Occipital lobe (tissue), 2 donors: ENCODE data around the gene BLOC1S4. TPM values are rescaled to one million over a fixed set of nuclear protein-coding genes. Genes with fewer than 3 reads are reported as not detected.
"Not testable (repeated sequence)": the region's sequence is repeated elsewhere in the genome, so short reads cannot be mapped to it uniquely, and the experiment has no call there.

Experiments used
- DNase-seq: peaks from one replicate; lab custom pipeline; 2025; lab: John Stamatoyannopoulos, UW
- total RNA-seq: library from RNA; depleted of rRNA; stranded (reverse); fragments of >200 nt; gene quantifications from one replicate; pipeline ENCODE4 v1.2.3, GENCODE V29; 2014

The BLOC1S4 gene
- total RNA-seq, result 9.4 TPM

GRCh38 chr4:6716018-6716911 is at the start of gene BLOC1S4:
TSS of gene BLOC1S4 (plus strand) at chr4:6716174. CDS start at chr4:6716210, 36 bp downstream.
- peak; percentile 73 for DNase-seq

GRCh38 chr4:6668391-6668790 is 47.6 kb upstream of the BLOC1S4 start:
- no peak for DNase-seq

- DNase-seq, result no peak
Measured at GRCh38 chr4:6671648-6672047, 44.3 kb upstream of the BLOC1S4 start.

- DNase-seq, result no peak
Measured at GRCh38 chr4:6672131-6672530, 43.8 kb upstream of the BLOC1S4 start.

- DNase-seq, result not testable (repeated sequence)
Measured at GRCh38 chr4:6672541-6673190, 43.3 kb upstream of the BLOC1S4 start.

GRCh38 chr4:6673191-6673659 is 42.7 kb upstream of the BLOC1S4 start:
- not testable (repeated sequence) for DNase-seq

GRCh38 chr4:6673660-6674499 is 42.1 kb upstream of the BLOC1S4 start:
- peak; percentile 87 for DNase-seq

GRCh38 chr4:6674500-6675149 is 41.3 kb upstream of the BLOC1S4 start:
- no peak for DNase-seq

GRCh38 chr4:6676722-6677558 is 39.0 kb upstream of the BLOC1S4 start:
- no peak for DNase-seq

GRCh38 chr4:6680372-6681034 is 35.5 kb upstream of the BLOC1S4 start:
- DNase-seq, result no peak

GRCh38 chr4:6681191-6681590 is 34.8 kb upstream of the BLOC1S4 start:
- DNase-seq, result no peak

- DNase-seq, result no peak
Measured at GRCh38 chr4:6682862-6683590, 32.9 kb upstream of the BLOC1S4 start.

GRCh38 chr4:6684656-6685055 is 31.3 kb upstream of the BLOC1S4 start:
- DNase-seq, result no peak

- DNase-seq, result no peak
Measured at GRCh38 chr4:6686104-6686787, 29.7 kb upstream of the BLOC1S4 start.

- no peak for DNase-seq
Measured at GRCh38 chr4:6687947-6688878, 27.8 kb upstream of the BLOC1S4 start.

- DNase-seq, result peak; percentile 48
Measured at GRCh38 chr4:6688879-6689505, 27.0 kb upstream of the BLOC1S4 start.

- no peak for DNase-seq
Measured at GRCh38 chr4:6689506-6689960, 26.4 kb upstream of the BLOC1S4 start.
